ENCODE results near the gene ZSWIM5.
A peak's percentile ranks its signal among the peaks of the same experiment; 100 is the strongest.
"Not testable (repeated sequence)": the region's sequence is repeated elsewhere in the genome, so short reads cannot be mapped to it uniquely, and the experiment has no call there.

ZSWIM5 gene

DNA sequence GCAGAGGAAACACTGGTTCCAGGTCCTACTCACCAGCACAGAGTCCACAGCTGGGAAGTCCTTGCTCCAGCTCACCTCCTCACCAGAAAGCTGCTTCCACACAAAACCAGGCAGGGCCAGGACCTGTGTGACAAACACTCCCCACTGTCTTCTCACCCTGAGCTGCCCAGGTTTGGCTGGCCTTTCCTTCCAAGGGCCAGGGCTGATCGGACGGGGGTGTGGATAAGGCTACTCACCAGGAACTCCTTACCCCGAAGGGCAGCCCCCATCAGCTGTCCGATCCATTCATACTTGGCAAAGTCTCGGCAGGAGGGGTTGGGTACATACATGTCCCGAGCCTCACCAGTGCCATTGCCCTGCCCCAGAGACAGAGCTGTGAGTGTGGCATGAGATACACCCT lies 200.6 kb downstream of the ZSWIM5 start:
- Mint-ChIP-seq H3K4me1 (ENCODE audit: low read depth) (peaks cover 12% of the 10 kb centered on the region), H3K27me3 (no peaks in the 10 kb centered on the region), H3K9me3 (no peaks in the 10 kb centered on the region), H3K36me3 (ENCODE audit: low read depth) (peaks cover 32% of the 10 kb centered on the region), H3K4me3 (no peak overlapping the region), H3K27ac (no peak overlapping the region)

GRCh38 chr1:45004281-45004920 lies 202.0 kb downstream of the ZSWIM5 start:
- peaks cover 32% of the 10 kb centered on the region for H3K36me3 Mint-ChIP-seq (ENCODE audit: low read depth)
- no peaks in the 10 kb centered on the region for H3K27me3 Mint-ChIP-seq
- no peaks in the 10 kb centered on the region for H3K9me3 Mint-ChIP-seq
- H3K4me1 Mint-ChIP-seq (ENCODE audit: low read depth): peaks cover 6% of the 10 kb centered on the region
- no peak overlapping the region for H3K4me3 Mint-ChIP-seq
- H3K27ac Mint-ChIP-seq: no peak overlapping the region

- Mint-ChIP-seq H3K36me3 (ENCODE audit: low read depth) (peaks cover 27% of the 10 kb centered on the region), H3K9me3 (no peaks in the 10 kb centered on the region), H3K27me3 (no peaks in the 10 kb centered on the region), H3K4me3 (no peak overlapping the region), H3K4me1 (ENCODE audit: low read depth) (peaks cover 6% of the 10 kb centered on the region), H3K27ac (no peak overlapping the region)
Observed at GRCh38 chr1:45003741-45004140, 202.7 kb downstream of the ZSWIM5 start.

- Mint-ChIP-seq H3K4me3 (no peak overlapping the region), H3K4me1 (ENCODE audit: low read depth) (peaks cover 6% of the 10 kb centered on the region), H3K27me3 (no peaks in the 10 kb centered on the region), H3K9me3 (no peaks in the 10 kb centered on the region), H3K27ac (no peak overlapping the region), H3K36me3 (ENCODE audit: low read depth) (peaks cover 24% of the 10 kb centered on the region)
Observed at GRCh38 chr1:45002650-45003645, 203.5 kb downstream of the ZSWIM5 start.

GRCh38 chr1:45001576-45001975 lies 204.8 kb downstream of the ZSWIM5 start:
- H3K27ac Mint-ChIP-seq; H3K9me3 Mint-ChIP-seq; H3K4me1 Mint-ChIP-seq (ENCODE audit: low read depth); H3K27me3 Mint-ChIP-seq; H3K4me3 Mint-ChIP-seq: not testable (repeated sequence)
- peaks cover 19% of the 10 kb centered on the region for H3K36me3 Mint-ChIP-seq (ENCODE audit: low read depth)

GRCh38 chr1:45001011-45001481 lies 205.4 kb downstream of the ZSWIM5 start:
- Mint-ChIP-seq H3K36me3 (ENCODE audit: low read depth) (peaks cover 19% of the 10 kb centered on the region), H3K9me3 (no peaks in the 10 kb centered on the region), H3K27ac (peak overlapping the region; percentile 69), H3K4me1 (ENCODE audit: low read depth) (peaks cover 6% of the 10 kb centered on the region), H3K4me3 (no peak overlapping the region), H3K27me3 (no peaks in the 10 kb centered on the region)

DNA sequence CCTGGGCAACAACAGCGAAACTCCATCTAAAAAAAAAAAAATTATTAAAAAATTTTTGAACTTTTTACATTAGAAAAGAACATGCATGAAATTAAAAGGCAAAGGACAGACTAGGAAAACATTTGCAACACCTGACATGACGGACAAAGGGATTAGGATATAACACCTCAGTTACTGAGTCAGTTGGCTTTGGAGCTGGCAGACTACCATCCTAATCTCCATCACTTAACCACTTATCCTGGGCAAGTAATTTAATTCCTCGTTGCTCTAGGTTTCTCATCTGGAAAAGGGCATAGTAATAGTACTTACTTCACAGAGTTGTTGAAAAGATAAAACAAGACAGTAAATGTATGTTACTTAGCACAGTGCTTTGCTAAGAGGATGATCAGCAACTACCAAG lies 207.2 kb downstream of the ZSWIM5 start:
- H3K4me1 Mint-ChIP-seq (ENCODE audit: low read depth): peaks cover 6% of the 10 kb centered on the region
- H3K4me3 Mint-ChIP-seq: no peak overlapping the region
- H3K27me3 Mint-ChIP-seq: no peaks in the 10 kb centered on the region
- H3K36me3 Mint-ChIP-seq (ENCODE audit: low read depth): peaks cover 9% of the 10 kb centered on the region
- no peak overlapping the region for H3K27ac Mint-ChIP-seq
- no peaks in the 10 kb centered on the region for H3K9me3 Mint-ChIP-seq

DNA sequence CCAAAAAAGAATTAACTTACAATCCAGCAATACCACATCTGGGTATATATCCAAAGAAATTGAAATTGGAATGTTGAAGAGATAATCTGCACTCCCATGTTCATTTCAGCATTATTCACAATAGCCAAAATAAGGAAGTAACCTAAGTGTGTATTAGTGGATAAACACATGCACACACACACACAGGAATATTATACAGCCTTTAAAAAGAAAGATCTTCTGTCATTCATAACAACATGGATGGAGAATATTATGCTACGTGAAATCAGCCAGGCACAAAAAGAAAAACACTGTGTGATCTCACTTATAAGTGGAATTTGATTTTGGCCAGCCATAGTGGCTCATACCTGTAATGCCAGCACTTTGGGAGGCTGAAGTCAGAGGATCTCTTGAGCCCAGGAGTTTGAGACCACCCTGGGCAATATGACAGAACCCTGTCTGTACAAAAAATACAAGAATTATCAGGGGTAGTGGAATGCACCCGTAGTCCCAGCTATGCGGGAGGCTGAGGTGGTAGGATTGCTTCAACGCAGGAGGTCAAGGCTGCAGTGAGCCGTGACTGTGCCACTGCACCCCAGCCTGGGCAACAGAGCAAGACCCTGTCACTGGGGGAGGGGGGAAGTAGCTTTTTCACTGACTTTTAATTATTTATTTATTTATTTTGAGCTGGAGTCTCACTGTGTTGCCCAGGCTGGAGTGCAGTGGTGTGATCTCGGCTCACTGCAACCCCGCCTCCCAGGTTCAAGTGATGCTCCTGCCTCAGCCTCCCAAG lies 210.8 kb downstream of the ZSWIM5 start:
- H3K9me3 Mint-ChIP-seq: no peaks in the 10 kb centered on the region
- no peaks in the 10 kb centered on the region for H3K36me3 Mint-ChIP-seq (ENCODE audit: low read depth)
- no peaks in the 10 kb centered on the region for H3K27me3 Mint-ChIP-seq
- H3K4me1 Mint-ChIP-seq (ENCODE audit: low read depth): peaks cover 3% of the 10 kb centered on the region
- H3K4me3 Mint-ChIP-seq: no peak overlapping the region
- no peak overlapping the region for H3K27ac Mint-ChIP-seq

- no peak overlapping the region for H3K4me3 Mint-ChIP-seq
- H3K27ac Mint-ChIP-seq: no peak overlapping the region
- H3K36me3 Mint-ChIP-seq (ENCODE audit: low read depth): no peaks in the 10 kb centered on the region
- no peaks in the 10 kb centered on the region for H3K27me3 Mint-ChIP-seq
- no peaks in the 10 kb centered on the region for H3K9me3 Mint-ChIP-seq
- H3K4me1 Mint-ChIP-seq (ENCODE audit: low read depth): no peaks in the 10 kb centered on the region
Observed at GRCh38 chr1:44994309-44994898, 212.0 kb downstream of the ZSWIM5 start.

- Mint-ChIP-seq H3K36me3 (ENCODE audit: low read depth) (peaks cover 9% of the 10 kb centered on the region), H3K9me3 (no peaks in the 10 kb centered on the region), H3K4me1 (ENCODE audit: low read depth) (peaks cover 21% of the 10 kb centered on the region), H3K27ac (no peak overlapping the region), H3K4me3 (no peak overlapping the region), H3K27me3 (no peaks in the 10 kb centered on the region)
Observed at GRCh38 chr1:44988531-44989156, 217.8 kb downstream of the ZSWIM5 start.

- H3K27me3 Mint-ChIP-seq: no peaks in the 10 kb centered on the region
- H3K4me1 Mint-ChIP-seq (ENCODE audit: low read depth): peaks cover 25% of the 10 kb centered on the region
- H3K9me3 Mint-ChIP-seq: no peaks in the 10 kb centered on the region
- H3K27ac Mint-ChIP-seq: peak overlapping the region; percentile 95
- peaks cover 21% of the 10 kb centered on the region for H3K36me3 Mint-ChIP-seq (ENCODE audit: low read depth)
- peak overlapping the region; percentile 100 for H3K4me3 Mint-ChIP-seq
Observed at GRCh38 chr1:44985747-44986359, 220.6 kb downstream of the ZSWIM5 start.

DNA sequence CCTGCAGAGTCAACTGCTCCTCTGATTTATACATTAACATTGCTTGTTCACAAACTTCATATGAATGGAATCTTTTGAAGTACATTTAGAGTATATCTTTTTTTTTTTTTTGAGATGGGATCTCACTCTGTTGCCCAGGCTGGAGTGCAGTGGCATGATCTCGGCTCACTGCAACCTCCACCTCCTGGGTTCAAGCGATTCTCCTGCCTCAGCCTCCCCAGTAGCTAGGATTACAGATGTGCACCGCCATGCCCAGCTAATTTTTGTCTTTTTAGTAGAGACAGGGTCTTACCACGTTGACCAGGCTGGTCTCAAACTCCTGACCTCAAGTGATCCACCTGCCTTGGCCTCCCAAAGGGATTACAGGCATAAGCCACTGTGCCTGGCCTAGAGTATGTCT lies 229.0 kb downstream of the ZSWIM5 start:
- not testable (repeated sequence) for H3K27me3 Mint-ChIP-seq; H3K27ac Mint-ChIP-seq; H3K4me3 Mint-ChIP-seq; H3K4me1 Mint-ChIP-seq (ENCODE audit: low read depth); H3K9me3 Mint-ChIP-seq
- H3K36me3 Mint-ChIP-seq (ENCODE audit: low read depth): peaks cover 67% of the 10 kb centered on the region

DNA sequence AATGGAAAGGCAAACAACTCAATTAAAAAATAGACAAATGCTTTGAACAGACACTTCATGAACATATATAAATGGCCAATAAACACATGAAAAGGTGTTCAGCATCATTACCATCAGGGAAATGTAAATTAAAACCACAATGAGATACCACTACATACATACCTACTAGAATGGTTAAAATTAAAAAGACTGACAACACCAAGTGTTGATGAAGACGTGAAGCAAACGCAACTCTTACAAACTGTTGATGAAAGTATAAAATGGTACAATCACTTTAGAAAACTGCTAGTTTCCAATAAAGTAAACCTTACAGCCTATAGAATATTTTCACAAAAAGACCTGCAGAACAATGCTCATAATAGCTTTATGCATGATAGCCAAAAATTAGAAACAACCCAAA lies 230.2 kb downstream of the ZSWIM5 start:
- Mint-ChIP-seq H3K4me3 (no peak overlapping the region), H3K9me3 (no peaks in the 10 kb centered on the region), H3K4me1 (ENCODE audit: low read depth) (peaks cover 6% of the 10 kb centered on the region), H3K27ac (no peak overlapping the region), H3K36me3 (ENCODE audit: low read depth) (peaks cover 72% of the 10 kb centered on the region), H3K27me3 (no peaks in the 10 kb centered on the region)

GRCh38 chr1:44973645-44974044 lies 232.8 kb downstream of the ZSWIM5 start:
- H3K27me3 Mint-ChIP-seq: no peaks in the 10 kb centered on the region
- H3K27ac Mint-ChIP-seq: peak overlapping the region; percentile 38
- peaks cover 6% of the 10 kb centered on the region for H3K4me1 Mint-ChIP-seq (ENCODE audit: low read depth)
- H3K36me3 Mint-ChIP-seq (ENCODE audit: low read depth): peaks cover 63% of the 10 kb centered on the region
- H3K4me3 Mint-ChIP-seq: no peak overlapping the region
- H3K9me3 Mint-ChIP-seq: no peaks in the 10 kb centered on the region
